ENCODE data around the gene ANKRD60.

ANKRD60 gene

GRCh38 chr20:58198384-58198783 is 30.1 kb downstream of the ANKRD60 start:
- Histone ChIP-seq H3K27me3 (no peaks in the 10 kb centered on the region), H3K4me2 (no peak overlapping the region), H3K27ac (no peak overlapping the region)

GRCh38 chr20:58197185-58197469 is 31.3 kb downstream of the ANKRD60 start:
- TF ChIP-seq Cebpa-rat (IDR thresholded peaks at IDR 0.05): no peak
- no peak overlapping the region for H3K4me3 ChIP-seq
- H4K20me1 ChIP-seq: no peaks in the 10 kb centered on the region
- H3K9ac ChIP-seq: no peak overlapping the region
- no peak overlapping the region for H3K27ac ChIP-seq
- H3K36me3 ChIP-seq: no peaks in the 10 kb centered on the region
- H3K4me2 ChIP-seq: no peak overlapping the region
- H3K9me3 ChIP-seq (replicated peaks in 1 of 11): peaks cover 0 to 7% (median 0%) of the 10 kb centered on the region in 11 experiments; a peak in 1 of 22 replicates
- H3K27me3 ChIP-seq: no peaks in the 10 kb centered on the region
- H3K4me1 ChIP-seq: peaks cover 0 to 11% (median 4%) of the 10 kb centered on the region in 10 experiments; a peak in 1 of 20 replicates

More at GRCh38 chr20:58198384-58198783, 30.1 kb downstream of the ANKRD60 start:
- H3K4me1 ChIP-seq: peaks cover 0 to 11% (median 4%) of the 10 kb centered on the region in 10 experiments; a peak in 1 of 20 replicates
- H4K20me1 ChIP-seq: no peaks in the 10 kb centered on the region
- H3K36me3 ChIP-seq: no peaks in the 10 kb centered on the region
- H3K4me3 ChIP-seq: no peak overlapping the region
- no peak overlapping the region for H3K9ac ChIP-seq
- no peak for TF ChIP-seq Cebpa-rat (IDR thresholded peaks at IDR 0.05)
- H3K9me3 ChIP-seq (replicated peaks in 1 of 11): peaks cover 0 to 7% (median 0%) of the 10 kb centered on the region in 11 experiments; a peak in 1 of 22 replicates

- Histone ChIP-seq H3K4me1 (peaks cover 0 to 11% (median 4%) of the 10 kb centered on the region in 10 experiments; a peak in 1 of 20 replicates), H3K36me3 (no peaks in the 10 kb centered on the region), H4K20me1 (no peaks in the 10 kb centered on the region), H3K4me2 (no peak overlapping the region), H3K27me3 (no peaks in the 10 kb centered on the region), H3K27ac (no peak overlapping the region), H3K9ac (no peak overlapping the region), H3K9me3 (replicated peaks in 1 of 11) (peaks cover 0 to 7% (median 0%) of the 10 kb centered on the region in 11 experiments; a peak in 1 of 22 replicates), H3K4me3 (no peak overlapping the region)
- TF ChIP-seq Cebpa-rat (IDR thresholded peaks at IDR 0.05): no peak
These were observed 31.9 kb downstream of the ANKRD60 start for GRCh38 chr20:58196402-58197184.

GRCh38 chr20:58195047-58195446 is 33.4 kb downstream of the ANKRD60 start:
- Histone ChIP-seq H3K27ac (no peak overlapping the region), H3K4me2 (no peak overlapping the region)
- no peak for TF ChIP-seq Cebpa-rat (IDR thresholded peaks at IDR 0.05)

GRCh38 chr20:58194175-58194791 is 34.2 kb downstream of the ANKRD60 start:
- TF ChIP-seq Cebpa-rat (IDR thresholded peaks at IDR 0.05): no peak
- no peaks in the 10 kb centered on the region for H3K27me3 ChIP-seq
- H3K36me3 ChIP-seq: no peaks in the 10 kb centered on the region
- no peak overlapping the region for H3K4me2 ChIP-seq
- peaks cover 0 to 7% (median 0%) of the 10 kb centered on the region in 11 experiments; a peak in 1 of 22 replicates for H3K9me3 ChIP-seq (replicated peaks in 1 of 11)
- H3K4me3 ChIP-seq: no peak overlapping the region
- H4K20me1 ChIP-seq: no peaks in the 10 kb centered on the region
- H3K9ac ChIP-seq: no peak overlapping the region
- no peak overlapping the region for H3K27ac ChIP-seq
- 0 out of 20 replicates have a peak, but pooled peaks cover 0 to 6% (median 2%) of the 10 kb centered on the region in 10 experiments for H3K4me1 ChIP-seq

More at GRCh38 chr20:58195047-58195446, 33.4 kb downstream of the ANKRD60 start:
- peaks cover 0 to 10% (median 4%) of the 10 kb centered on the region in 10 experiments; a peak in 1 of 20 replicates for H3K4me1 ChIP-seq
- no peak overlapping the region for H3K9ac ChIP-seq
- no peaks in the 10 kb centered on the region for H3K36me3 ChIP-seq
- H3K4me3 ChIP-seq: no peak overlapping the region
- H4K20me1 ChIP-seq: no peaks in the 10 kb centered on the region
- no peaks in the 10 kb centered on the region for H3K27me3 ChIP-seq
- peaks cover 0 to 7% (median 0%) of the 10 kb centered on the region in 11 experiments; a peak in 1 of 22 replicates for H3K9me3 ChIP-seq (replicated peaks in 1 of 11)

- Histone ChIP-seq H3K9me3 (replicated peaks in 1 of 11) (peaks cover 0 to 7% (median 0%) of the 10 kb centered on the region in 11 experiments; a peak in 1 of 22 replicates), H3K36me3 (no peaks in the 10 kb centered on the region), H3K9ac (no peak overlapping the region), H4K20me1 (no peaks in the 10 kb centered on the region), H3K27me3 (no peaks in the 10 kb centered on the region), H3K4me3 (no peak overlapping the region), H3K4me1 (no peaks in the 10 kb centered on the region), H3K4me2 (no peak overlapping the region), H3K27ac (no peak overlapping the region)
- no peak for TF ChIP-seq Cebpa-rat (IDR thresholded peaks at IDR 0.05)
These were observed 35.9 kb downstream of the ANKRD60 start for GRCh38 chr20:58192567-58192966.

GRCh38 chr20:58192065-58192464 is 36.4 kb downstream of the ANKRD60 start:
- Histone ChIP-seq H3K36me3 (no peaks in the 10 kb centered on the region), H3K9ac (no peak overlapping the region), H3K4me2 (no peak overlapping the region), H3K4me1 (no peaks in the 10 kb centered on the region), H3K9me3 (replicated peaks in 1 of 11) (peaks cover 0 to 7% (median 0%) of the 10 kb centered on the region in 11 experiments; a peak in 1 of 22 replicates), H4K20me1 (no peaks in the 10 kb centered on the region), H3K27ac (no peak overlapping the region), H3K27me3 (no peaks in the 10 kb centered on the region), H3K4me3 (no peak overlapping the region)
- TF ChIP-seq Cebpa-rat (IDR thresholded peaks at IDR 0.05): no peak

GRCh38 chr20:58188527-58188926 is 39.9 kb downstream of the ANKRD60 start:
- Histone ChIP-seq H3K9ac (no peak overlapping the region), H3K27me3 (no peaks in the 10 kb centered on the region)
- TF ChIP-seq Cebpa-rat (IDR thresholded peaks at IDR 0.05): no peak

GRCh38 chr20:58184984-58185383 is 43.5 kb downstream of the ANKRD60 start:
- Histone ChIP-seq H3K27me3 (peaks cover 0 to 2% (median 0%) of the 10 kb centered on the region in 11 experiments; a peak in 1 of 22 replicates), H3K4me3 (no peak overlapping the region), H3K4me2 (no peak overlapping the region), H4K20me1 (no peaks in the 10 kb centered on the region), H3K4me1 (peaks cover under 1 to 5% (median under 1%) of the 10 kb centered on the region in 10 experiments; a peak in 10 of 20 replicates), H3K9ac (no peak overlapping the region), H3K36me3 (no peaks in the 10 kb centered on the region), H3K27ac (no peak overlapping the region), H3K9me3 (replicated peaks in 1 of 11) (peaks cover 13 to 20% (median 18%) of the 10 kb centered on the region in 11 experiments)
- TF ChIP-seq Cebpa-rat (IDR thresholded peaks at IDR 0.05): no peak

More at GRCh38 chr20:58188527-58188926, 39.9 kb downstream of the ANKRD60 start:
- H4K20me1 ChIP-seq: no peaks in the 10 kb centered on the region
- peaks cover 13 to 18% (median 17%) of the 10 kb centered on the region in 11 experiments for H3K9me3 ChIP-seq (replicated peaks in 1 of 11)
- H3K27ac ChIP-seq: no peak overlapping the region
- H3K4me2 ChIP-seq: no peak overlapping the region
- no peaks in the 10 kb centered on the region for H3K36me3 ChIP-seq
- no peak overlapping the region for H3K4me3 ChIP-seq
- H3K4me1 ChIP-seq: 0 out of 20 replicates have a peak, but pooled peaks cover 0 to 3% (median 0%) of the 10 kb centered on the region in 10 experiments

Data from BLaER1 treated with 17β-estradiol and CSF1 and Interleukin-3, amounts not matched to agents 10 nM and 100 nM (cell line).